Activated T-cell treated with anti-CD3 and anti-CD28 coated beads for 1 hour (primary cell): ENCODE data around the gene BEST1.
"Not testable (repeated sequence)": the region's sequence is repeated elsewhere in the genome, so short reads cannot be mapped to it uniquely, and the experiment has no call there.

Source experiments
- DNase-seq: peaks from one replicate; pipeline ENCODE4 v3.0.0-alpha.2; 2020; ENCODE audit warnings: low read depth

Gene BEST1

DNA sequence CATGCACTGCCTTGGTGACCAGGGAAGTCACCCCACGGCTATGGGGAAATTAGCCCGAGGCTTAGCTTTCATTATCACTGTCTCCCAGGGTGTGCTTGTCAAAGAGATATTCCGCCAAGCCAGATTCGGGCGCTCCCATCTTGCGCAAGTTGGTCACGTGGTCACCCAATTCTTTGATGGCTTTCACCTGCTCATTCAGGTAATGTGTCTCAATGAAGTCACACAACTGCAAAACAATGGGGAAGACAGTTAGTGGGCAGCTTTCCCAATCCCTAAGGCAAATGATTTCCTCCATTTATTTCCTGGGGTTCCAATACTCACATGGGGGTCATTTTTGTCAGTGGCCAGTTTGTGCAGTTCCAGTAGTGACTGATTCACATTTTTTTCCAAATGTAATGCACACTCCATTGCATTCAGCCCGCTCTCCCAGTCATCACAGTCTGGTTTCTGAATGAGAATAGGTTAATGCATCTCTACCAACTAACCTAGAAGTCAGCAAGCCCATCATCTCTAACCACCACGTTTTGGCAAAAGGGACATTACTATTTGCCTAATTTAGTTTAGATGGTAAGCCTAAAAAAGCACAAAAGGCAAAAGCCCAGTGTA, 14.6 kb downstream of the BEST1 start:
- DNase-seq: not testable (repeated sequence)

DNA sequence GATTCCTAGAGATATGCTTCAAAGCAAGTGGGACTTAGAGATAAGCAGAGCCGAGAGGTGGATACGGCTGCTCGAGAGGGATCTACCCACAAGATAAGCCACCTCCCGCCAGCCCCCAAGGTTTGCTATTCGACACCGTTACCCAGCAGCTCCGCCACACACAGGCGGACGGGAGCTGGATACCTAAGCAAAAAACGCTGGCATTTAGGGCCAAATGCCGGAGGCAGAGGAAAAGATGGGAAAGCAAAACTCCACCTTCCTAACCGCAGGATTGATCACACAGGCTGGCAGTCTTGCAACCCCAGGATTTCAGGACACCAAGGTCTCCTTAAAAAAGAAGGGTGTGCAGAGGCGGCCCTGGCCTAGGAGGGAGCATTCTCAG, 16.6 kb downstream of the BEST1 start:
- DNase-seq: peak; percentile 16

DNA sequence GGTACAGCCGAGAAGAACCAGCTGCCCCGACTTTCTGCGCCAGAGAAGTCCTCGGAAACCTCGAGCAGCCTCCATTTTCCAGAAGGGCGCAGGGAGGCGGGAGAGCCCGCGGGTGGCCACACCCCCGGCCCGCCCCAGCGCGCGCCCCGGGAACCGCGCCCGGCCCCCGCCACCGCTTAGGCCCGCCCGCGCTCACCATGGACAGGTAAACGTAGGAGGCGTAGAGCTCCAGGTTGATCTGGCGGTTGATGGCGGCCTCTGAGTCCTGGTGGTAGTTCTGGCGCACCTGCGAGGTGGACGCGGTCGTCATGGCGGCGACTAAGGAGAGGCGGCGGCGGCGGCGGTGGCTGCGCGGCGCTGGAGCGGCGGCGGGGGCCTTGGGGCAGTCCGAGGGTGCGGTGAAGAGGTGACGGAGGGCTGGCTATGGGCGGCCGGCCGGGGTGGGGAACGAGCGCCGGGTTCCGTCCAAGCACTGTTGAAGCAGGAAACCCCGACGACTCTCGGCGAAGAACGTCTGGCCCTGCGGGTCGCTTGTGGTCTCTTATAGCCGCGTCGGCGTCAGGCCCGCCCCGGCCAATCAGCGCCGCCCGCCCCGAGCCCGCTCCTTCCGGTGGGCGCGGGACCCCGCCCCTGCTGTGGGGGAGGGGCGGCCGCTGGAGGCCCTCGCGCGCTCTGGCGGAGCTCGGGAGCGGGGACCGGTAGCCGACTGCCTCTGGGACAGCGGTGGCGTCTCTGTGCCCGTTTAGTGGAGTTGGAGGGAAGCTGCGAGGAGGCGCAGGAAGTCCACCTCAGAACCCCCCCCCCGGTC, 17.2 kb downstream of the BEST1 start, which contains the start of gene FTH1:
Gene FTH1 (minus strand): TSS at position 519 of the 808 bp plus-strand sequence. CDS start 209 bp downstream, at position 310.
- peak; percentile 86 for DNase-seq

DNA sequence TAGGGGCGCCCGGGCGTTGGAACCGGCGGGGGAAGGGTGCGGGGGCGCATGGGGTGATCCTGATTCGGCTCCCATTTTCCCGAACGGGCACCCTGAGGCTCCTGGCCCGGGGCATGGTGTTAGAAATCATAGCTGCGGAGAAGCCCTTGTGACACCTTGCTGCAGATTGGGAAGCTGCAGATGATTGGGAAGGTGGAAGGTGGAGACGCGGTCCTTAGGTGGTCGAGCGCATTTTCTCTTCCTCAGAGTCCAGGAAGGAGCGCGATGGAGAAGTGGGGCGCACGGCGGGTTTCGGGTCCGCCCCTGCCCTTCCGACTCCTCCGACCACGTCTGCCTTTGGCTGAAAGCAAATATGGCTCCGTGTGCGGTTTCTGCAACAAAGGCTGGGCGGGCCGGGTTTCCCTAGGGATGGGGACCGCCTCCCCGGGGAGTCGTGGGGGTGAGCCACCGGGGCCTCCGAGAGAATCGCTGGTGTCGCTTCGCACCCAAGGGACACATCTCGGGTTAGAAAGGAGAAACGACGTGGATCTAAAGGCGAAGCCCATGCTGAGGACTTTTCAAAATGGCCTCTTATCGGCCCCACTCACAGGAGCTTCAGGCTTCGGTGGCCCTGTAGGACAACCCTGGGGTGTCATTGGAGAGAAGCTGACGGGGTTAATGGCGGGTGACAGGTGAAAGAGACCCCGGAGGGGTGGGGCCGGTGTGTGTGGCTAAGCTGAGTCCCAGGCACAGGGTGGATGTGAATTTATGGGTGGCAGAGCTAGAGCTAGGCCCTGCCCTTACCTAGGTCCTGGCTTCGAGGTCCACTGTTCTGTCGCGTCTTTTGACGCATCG, 18.0 kb downstream of the BEST1 start:
- DNase-seq: peak; percentile 16

GRCh38 chr11:61968758-61969390, 18.7 kb downstream of the BEST1 start:
- DNase-seq: no peak

GRCh38 chr11:61969391-61969758, 19.2 kb downstream of the BEST1 start:
- DNase-seq: no peak

DNA sequence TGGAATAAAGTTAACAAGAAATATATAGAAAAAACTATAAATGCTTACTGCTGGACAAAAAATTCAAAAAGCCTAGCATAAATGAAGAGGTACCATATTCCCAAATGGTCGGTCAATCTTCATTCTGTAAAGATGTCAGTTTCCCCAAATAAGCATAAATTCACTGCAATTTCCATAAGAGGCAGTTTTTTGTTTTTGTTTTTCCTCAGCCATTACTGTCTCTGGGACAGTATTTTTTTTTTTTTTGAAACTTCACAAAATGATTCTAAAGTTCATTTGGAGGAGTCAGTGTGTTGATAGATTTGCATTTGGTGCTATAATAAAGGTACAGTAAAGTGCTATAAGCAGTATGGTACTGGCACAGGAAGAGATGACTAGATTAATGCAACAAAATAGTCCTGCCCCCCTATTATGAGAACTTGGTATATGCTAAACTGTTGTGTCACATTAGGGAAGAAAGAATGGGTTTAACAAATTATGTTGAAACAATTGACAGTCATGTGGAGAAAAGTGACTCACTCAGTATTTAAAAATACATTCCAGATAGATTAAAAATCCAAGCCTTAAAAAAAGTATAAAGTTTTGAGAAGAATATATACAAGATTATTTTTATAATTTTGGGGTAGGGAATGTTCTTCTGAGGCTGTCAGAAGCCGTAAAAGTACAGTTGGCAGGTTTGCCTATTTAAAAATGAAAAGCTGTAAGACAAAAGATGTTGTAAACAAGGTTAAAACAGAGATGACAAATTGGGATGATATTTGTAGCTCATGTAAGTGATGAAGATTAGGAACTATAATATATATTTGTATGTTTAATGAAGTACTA, 19.9 kb downstream of the BEST1 start:
- DNase-seq: no peak

- DNase-seq: no peak
Measured at GRCh38 chr11:61971248-61972111, 21.3 kb downstream of the BEST1 start.

GRCh38 chr11:61972112-61972671, 22.0 kb downstream of the BEST1 start:
- no peak for DNase-seq

GRCh38 chr11:61972672-61973475, 22.7 kb downstream of the BEST1 start:
- no peak for DNase-seq

GRCh38 chr11:61973476-61974162, 23.5 kb downstream of the BEST1 start:
- DNase-seq: no peak

GRCh38 chr11:61974766-61975631, 24.8 kb downstream of the BEST1 start:
- DNase-seq: no peak

GRCh38 chr11:61975638-61976419, 25.7 kb downstream of the BEST1 start:
- DNase-seq: no peak

- DNase-seq: no peak
Measured at GRCh38 chr11:61976420-61976800, 26.3 kb downstream of the BEST1 start.

DNA sequence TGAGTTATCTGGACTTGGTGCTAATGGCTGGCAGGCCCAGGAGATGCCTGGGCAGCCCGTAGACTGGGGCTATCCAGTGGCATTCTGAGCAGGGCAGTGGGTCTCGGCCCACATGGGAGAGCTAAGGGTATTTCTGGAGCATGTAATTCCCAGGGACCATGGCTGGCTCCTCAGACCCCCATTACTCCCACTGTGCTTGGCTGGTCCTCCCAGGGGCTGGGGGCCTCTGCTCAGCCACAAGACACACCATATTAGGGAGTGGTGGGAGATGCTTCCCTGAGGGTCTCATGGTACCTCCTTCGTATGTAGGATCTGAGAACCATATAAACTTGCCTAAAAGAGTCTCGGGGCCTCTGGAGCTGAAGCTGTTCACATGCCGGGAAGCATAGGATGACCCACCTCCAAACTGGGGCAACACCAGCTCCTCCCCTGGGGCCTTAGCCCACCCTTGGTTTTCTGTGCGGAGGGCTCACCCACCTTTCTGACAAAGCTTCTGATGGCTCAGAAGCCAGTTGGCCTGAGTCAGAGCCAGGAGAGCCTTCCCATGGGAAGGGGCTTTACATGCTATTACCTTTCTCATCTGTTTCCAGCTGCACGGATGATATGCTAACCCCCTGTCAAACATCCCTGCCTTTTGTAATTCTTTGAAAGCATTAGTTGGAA, 26.8 kb downstream of the BEST1 start:
- DNase-seq: no peak
